PC-9 (cell line): ENCODE measurements around the gene CMTM8.

Experiments
- CTCF ChIP-seq: fragments of 200-600 bp; sonication (generic); conservative IDR thresholded peaks from 2 replicates; pipeline ENCODE4 v1.6.1; 2017; ENCODE audit warnings: mixed run types, antibody characterized with exemption, mild to moderate bottlenecking, moderate library complexity
- EZH2 ChIP-seq: fragments of 200-600 bp; sonication (generic); IDR thresholded peaks from 2 replicates; pipeline ENCODE4 v1.8.0; 2017; ENCODE audit warnings: antibody characterized with exemption, low read depth

- TF ChIP-seq EZH2 (no peak), CTCF (no peak)
Measured at GRCh38 chr3:32257042-32257441, 18.6 kb downstream of the CMTM8 start.
